G401 (cell line): ENCODE measurements around the gene RAB3IL1. TPM values are rescaled to one million over a fixed set of nuclear protein-coding genes. Genes with fewer than 3 reads are reported as not detected.
"Not testable (repeated sequence)": the region's sequence is repeated elsewhere in the genome, so short reads cannot be mapped to it uniquely, and the experiment has no call there.

ENCODE experiments used
- DNase-seq: peaks from one replicate; pipeline ENCODE4 v3.0.0-alpha.2; 2015; ENCODE audit warnings: low spot score
- in situ Hi-C: cut with HindIII; loops from 2 replicates; pipeline ENCODE4 v1.10.0; 2016; ENCODE audit warnings: low sequenced_read_pairs, mixed read lengths
- total RNA-seq: library from RNA; depleted of rRNA; stranded (reverse); fragments of >200 nt; shearing (Covaris generic); gene quantifications from 2 replicates; pipeline ENCODE4 v1.2.3, GENCODE V29; 2014

The RAB3IL1 gene
- total RNA-seq, 1 experiment from 2014 or later: 12.4 TPM

- no peak for DNase-seq
- in situ Hi-C loops: no loop called here
These were observed 23.4 kb downstream of the RAB3IL1 start for GRCh38 chr11:61893981-61894380.

GRCh38 chr11:61892085-61892370 is 25.3 kb downstream of the RAB3IL1 start:
- DNase-seq: no peak
- in situ Hi-C loops: no loop called here

GRCh38 chr11:61891331-61892084 is 25.9 kb downstream of the RAB3IL1 start, which contains the start of gene FADS3:
Gene FADS3, minus strand, starts transcription at chr11:61891545. Its CDS starts 164 bp downstream, at chr11:61891381.
- DNase-seq: peak; percentile 62
- in situ Hi-C loops: no loop called here

- DNase-seq: no peak
- in situ Hi-C loops: no loop called here
These were observed 26.6 kb downstream of the RAB3IL1 start for GRCh38 chr11:61890529-61891330.

- no peak for DNase-seq
- in situ Hi-C loops: no loop called here
These were observed 27.5 kb downstream of the RAB3IL1 start for GRCh38 chr11:61889831-61890230.

- in situ Hi-C loops: no loop called here
- DNase-seq: no peak
These were observed 28.8 kb downstream of the RAB3IL1 start for GRCh38 chr11:61888590-61888989.

- peak; percentile 64 for DNase-seq
- in situ Hi-C loops: no loop called here
These were observed 29.4 kb downstream of the RAB3IL1 start for GRCh38 chr11:61887839-61888494.

GRCh38 chr11:61886643-61887042 is 30.7 kb downstream of the RAB3IL1 start:
- in situ Hi-C loops: no loop called here

GRCh38 chr11:61885784-61886580 is 31.4 kb downstream of the RAB3IL1 start:
- in situ Hi-C loops: no loop called here

More at GRCh38 chr11:61886643-61887042, 30.7 kb downstream of the RAB3IL1 start:
- DNase-seq: no peak

GRCh38 chr11:61885166-61885778 is 32.1 kb downstream of the RAB3IL1 start:
- DNase-seq: no peak
- in situ Hi-C loops: no loop called here

More at GRCh38 chr11:61885784-61886580, 31.4 kb downstream of the RAB3IL1 start:
- no peak for DNase-seq

GRCh38 chr11:61883947-61884346 is 33.4 kb downstream of the RAB3IL1 start:
- DNase-seq: no peak
- in situ Hi-C loops: no loop called here

GRCh38 chr11:61883327-61883726 is 34.0 kb downstream of the RAB3IL1 start:
- DNase-seq: no peak
- in situ Hi-C loops: no loop called here

- in situ Hi-C loops: no loop called here
- DNase-seq: no peak
These were observed 34.5 kb downstream of the RAB3IL1 start for GRCh38 chr11:61882879-61883278.

- in situ Hi-C loops, DNase-seq: not testable (repeated sequence)
These were observed 35.1 kb downstream of the RAB3IL1 start for GRCh38 chr11:61882267-61882666.

- DNase-seq: no peak
- in situ Hi-C loops: no loop called here
These were observed 36.0 kb downstream of the RAB3IL1 start for GRCh38 chr11:61881397-61881796.

GRCh38 chr11:61880454-61880853 is 36.9 kb downstream of the RAB3IL1 start:
- in situ Hi-C loops: no loop called here
- no peak for DNase-seq

- in situ Hi-C loops: no loop called here
- no peak for DNase-seq
These were observed 37.3 kb downstream of the RAB3IL1 start for GRCh38 chr11:61880031-61880430.

- in situ Hi-C loops: no loop called here
- no peak for DNase-seq
These were observed 38.2 kb downstream of the RAB3IL1 start for GRCh38 chr11:61879152-61879551.

GRCh38 chr11:61875698-61876097 is 41.7 kb downstream of the RAB3IL1 start:
- DNase-seq: no peak
- in situ Hi-C loops: no loop called here
